Uterus (tissue), 4 donors: ENCODE data around the gene CELA2B. TPM values are rescaled to one million over a fixed set of nuclear protein-coding genes. Genes with fewer than 3 reads are reported as not detected.
"Not testable (repeated sequence)": the region's sequence is repeated elsewhere in the genome, so short reads cannot be mapped to it uniquely, and the experiment has no call there.

ENCODE experiments used
- DNase-seq, 2 donors: peaks; one replicate each; pipeline ENCODE4 v3.0.0-alpha.2; 2019 to 2020
- H3K27ac ChIP-seq, 2 donors: fragments of 200-600 bp; sonication (generic); 1 replicate in 1 of 2; 2 replicates in 1 of 2; pipeline ENCODE4 v1.5.1; 2016 to 2018
- H3K27me3 ChIP-seq, 2 donors: fragments of 200-600 bp; sonication (generic); one replicate each; pipeline ENCODE4 v1.5.1; 2018 to 2019; ENCODE audit warnings: control low read depth in 1 of 2
- H3K36me3 ChIP-seq, 2 donors: fragments of 200-600 bp; sonication (generic); one replicate each; pipeline ENCODE4 v1.5.1; 2019; ENCODE audit warnings: control low read depth in 1 of 2
- H3K4me1 ChIP-seq, 2 donors: fragments of 200-600 bp; sonication (generic); one replicate each; pipeline ENCODE4 v1.5.1; 2018 to 2019; ENCODE audit warnings: control low read depth in 1 of 2
- H3K4me3 ChIP-seq, 2 donors: fragments of 200-600 bp; sonication (generic); 1 replicate in 1 of 2; 2 replicates in 1 of 2; pipeline ENCODE4 v1.5.1; 2018 to 2019; ENCODE audit warnings: mild to moderate bottlenecking in 1 of 2
- H3K9me3 ChIP-seq, 2 donors: fragments of 200-600 bp; sonication (generic); one replicate each; pipeline ENCODE4 v1.5.1; 2019; ENCODE audit warnings: control low read depth in 1 of 2
- POLR2A ChIP-seq, 2 donors: fragments of 450-650 bp; IDR thresholded peaks; one replicate each; pipeline ENCODE4 v1.6.1; 2016; ENCODE audit warnings: antibody characterized with exemption in 2 of 2, mild to moderate bottlenecking in 1 of 2, moderate library complexity in 1 of 2
- intact Hi-C: fragments of 100-400 bp; cut with DNase I; formaldehyde crosslinking; loops from one replicate; pipeline ENCODE4 v1.15.1; 2023; ENCODE audit warnings: low total_unique reads
- total RNA-seq, 4 donors: library from RNA; depleted of rRNA in 3 of 4; stranded (reverse); fragments of >200 nt in 3 of 4; gene quantifications; one replicate each; pipeline versions ENCODE4 v1.1.0 to v1.2.4, GENCODE V29; 2014 to 2023
- TF ChIP-seq, protein P1 (sequence below), 4 experiments: fragments of 200-600 bp in 2 of 4; fragments of 450-650 bp in 2 of 4; sonication (generic) in 2 of 4; IDR thresholded peaks; one replicate each; pipeline ENCODE4 v1.5.1; 2016 to 2019; ENCODE audit warnings: antibody characterized with exemption in 4 of 4, mild to moderate bottlenecking in 2 of 4, moderate library complexity in 1 of 4
- donor health status: DM: yes; HTN: yes; CAD: no.

Gene CELA2B
- total RNA-seq, 4 donors from 2014 or later, result not detected

DNA sequence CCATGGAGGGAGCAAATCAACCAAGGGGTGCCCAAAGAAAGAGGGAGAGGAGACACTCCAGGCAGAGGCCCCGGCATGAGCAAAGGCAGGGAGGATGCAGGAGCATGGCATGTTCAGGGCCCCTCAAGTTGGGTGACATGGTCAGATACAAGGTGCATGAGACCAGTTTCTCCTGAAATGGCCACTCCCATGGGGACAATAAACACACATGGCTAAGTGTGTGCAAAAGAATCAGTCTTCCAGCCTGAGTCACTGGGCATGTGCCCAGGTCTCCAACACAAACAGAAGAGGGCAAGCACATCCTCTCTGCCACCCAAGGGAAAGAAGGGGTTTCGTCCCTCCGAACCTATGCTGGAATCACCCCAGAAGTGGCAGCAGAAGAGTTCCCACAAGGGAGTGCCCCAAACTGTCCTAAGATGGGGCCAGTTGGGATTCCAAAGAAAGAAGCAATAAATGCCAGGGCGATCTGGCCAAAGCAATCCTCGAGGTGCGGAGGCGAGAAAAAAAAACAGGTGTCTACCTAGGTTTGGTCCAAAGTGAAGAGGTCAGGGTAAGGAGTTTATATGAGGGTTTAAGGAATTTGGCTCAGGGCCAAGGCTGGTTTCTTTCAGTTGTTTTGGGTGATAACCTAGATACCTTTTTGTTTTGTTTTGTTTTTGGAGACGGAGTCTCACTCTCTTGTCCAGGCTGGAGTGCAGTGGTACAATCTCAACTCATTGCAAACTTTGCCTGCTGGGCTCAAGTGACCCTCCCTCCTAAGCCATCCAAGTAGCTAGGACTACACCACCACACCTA lies 34.9 kb downstream of the CELA2B start:
- intact Hi-C loops, result no loop called here
- Histone ChIP-seq H3K9me3 (no peaks in the 10 kb centered on the region), H3K27ac (no peak overlapping the region), H3K36me3 (no peaks in the 10 kb centered on the region), H3K27me3 (no peaks in the 10 kb centered on the region), H3K4me1 (no peaks in the 10 kb centered on the region), H3K4me3 (no peak overlapping the region)
- no peak for DNase-seq
- TF ChIP-seq, protein P1, sequence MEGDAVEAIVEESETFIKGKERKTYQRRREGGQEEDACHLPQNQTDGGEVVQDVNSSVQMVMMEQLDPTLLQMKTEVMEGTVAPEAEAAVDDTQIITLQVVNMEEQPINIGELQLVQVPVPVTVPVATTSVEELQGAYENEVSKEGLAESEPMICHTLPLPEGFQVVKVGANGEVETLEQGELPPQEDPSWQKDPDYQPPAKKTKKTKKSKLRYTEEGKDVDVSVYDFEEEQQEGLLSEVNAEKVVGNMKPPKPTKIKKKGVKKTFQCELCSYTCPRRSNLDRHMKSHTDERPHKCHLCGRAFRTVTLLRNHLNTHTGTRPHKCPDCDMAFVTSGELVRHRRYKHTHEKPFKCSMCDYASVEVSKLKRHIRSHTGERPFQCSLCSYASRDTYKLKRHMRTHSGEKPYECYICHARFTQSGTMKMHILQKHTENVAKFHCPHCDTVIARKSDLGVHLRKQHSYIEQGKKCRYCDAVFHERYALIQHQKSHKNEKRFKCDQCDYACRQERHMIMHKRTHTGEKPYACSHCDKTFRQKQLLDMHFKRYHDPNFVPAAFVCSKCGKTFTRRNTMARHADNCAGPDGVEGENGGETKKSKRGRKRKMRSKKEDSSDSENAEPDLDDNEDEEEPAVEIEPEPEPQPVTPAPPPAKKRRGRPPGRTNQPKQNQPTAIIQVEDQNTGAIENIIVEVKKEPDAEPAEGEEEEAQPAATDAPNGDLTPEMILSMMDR (IDR thresholded peaks at IDR 0.05), result no peak
- no peak for TF ChIP-seq POLR2A (IDR thresholded peaks at IDR 0.05)

GRCh38 chr1:15513192-15513591 lies 37.3 kb downstream of the CELA2B start:
- no peak for DNase-seq
- Histone ChIP-seq H3K4me1 (no peaks in the 10 kb centered on the region), H3K36me3 (no peaks in the 10 kb centered on the region), H3K27me3 (no peaks in the 10 kb centered on the region), H3K4me3 (no peak overlapping the region), H3K9me3 (no peaks in the 10 kb centered on the region), H3K27ac (no peak overlapping the region)
- intact Hi-C loops, result no loop called here
- TF ChIP-seq POLR2A (IDR thresholded peaks at IDR 0.05), result no peak
- TF ChIP-seq, protein P1 (IDR thresholded peaks at IDR 0.05), result no peak

DNA sequence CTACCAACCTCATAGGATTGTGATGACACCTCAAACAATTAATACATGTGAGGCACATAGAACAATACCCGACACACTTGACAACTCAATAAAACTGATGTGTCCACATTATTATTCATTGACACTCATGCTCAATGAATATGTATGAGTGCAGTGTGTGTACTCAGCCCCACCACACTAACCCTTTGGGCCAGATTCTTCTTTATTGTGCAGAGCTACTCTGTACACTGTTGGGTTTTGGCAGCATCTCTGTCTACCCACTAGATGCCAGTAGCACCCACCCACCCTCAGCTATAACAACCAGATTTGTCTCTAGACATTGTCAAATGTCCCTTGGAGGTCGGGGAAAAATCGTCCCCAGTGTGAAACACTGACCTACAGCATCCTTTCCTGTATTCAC lies 38.0 kb downstream of the CELA2B start:
- H3K27me3 ChIP-seq, result no peaks in the 10 kb centered on the region
- no peak overlapping the region for H3K27ac ChIP-seq
- no peak overlapping the region for H3K4me3 ChIP-seq
- intact Hi-C loops, result no loop called here
- DNase-seq, result no peak
- H3K4me1 ChIP-seq, result no peaks in the 10 kb centered on the region
- no peaks in the 10 kb centered on the region for H3K9me3 ChIP-seq
- H3K36me3 ChIP-seq, result no peaks in the 10 kb centered on the region
- TF ChIP-seq POLR2A (IDR thresholded peaks at IDR 0.05), result no peak
- TF ChIP-seq, protein P1 (IDR thresholded peaks at IDR 0.05), result no peak

GRCh38 chr1:15514557-15514956 lies 38.7 kb downstream of the CELA2B start:
- H3K36me3 ChIP-seq, H3K27me3 ChIP-seq: not testable (repeated sequence)

GRCh38 chr1:15515022-15515663 lies 39.2 kb downstream of the CELA2B start:
- no peak for DNase-seq
- Histone ChIP-seq H3K27me3 (no peaks in the 10 kb centered on the region), H3K27ac (no peak overlapping the region), H3K4me3 (no peak overlapping the region), H3K4me1 (no peaks in the 10 kb centered on the region), H3K36me3 (no peaks in the 10 kb centered on the region), H3K9me3 (no peaks in the 10 kb centered on the region)
- TF ChIP-seq, protein P1 (IDR thresholded peaks at IDR 0.05), result no peak
- intact Hi-C loops, result no loop called here

More at GRCh38 chr1:15514557-15514956, 38.7 kb downstream of the CELA2B start:
- H3K4me1 ChIP-seq, H3K9me3 ChIP-seq, DNase-seq, intact Hi-C loops, H3K4me3 ChIP-seq, H3K27ac ChIP-seq: not testable (repeated sequence)
